Stimulated activated CD8-positive, alpha-beta memory T cell treated with anti-CD3 and anti-CD28 coated beads, Interleukin-4, amount 100 ng/mL, for 24 hours (primary cell): ENCODE results near the gene SUSD1.

Experiments
- DNase-seq: peaks from one replicate; pipeline ENCODE4 v3.0.0-alpha.2; 2020; ENCODE audit warnings: low read depth

SUSD1 gene

DNA sequence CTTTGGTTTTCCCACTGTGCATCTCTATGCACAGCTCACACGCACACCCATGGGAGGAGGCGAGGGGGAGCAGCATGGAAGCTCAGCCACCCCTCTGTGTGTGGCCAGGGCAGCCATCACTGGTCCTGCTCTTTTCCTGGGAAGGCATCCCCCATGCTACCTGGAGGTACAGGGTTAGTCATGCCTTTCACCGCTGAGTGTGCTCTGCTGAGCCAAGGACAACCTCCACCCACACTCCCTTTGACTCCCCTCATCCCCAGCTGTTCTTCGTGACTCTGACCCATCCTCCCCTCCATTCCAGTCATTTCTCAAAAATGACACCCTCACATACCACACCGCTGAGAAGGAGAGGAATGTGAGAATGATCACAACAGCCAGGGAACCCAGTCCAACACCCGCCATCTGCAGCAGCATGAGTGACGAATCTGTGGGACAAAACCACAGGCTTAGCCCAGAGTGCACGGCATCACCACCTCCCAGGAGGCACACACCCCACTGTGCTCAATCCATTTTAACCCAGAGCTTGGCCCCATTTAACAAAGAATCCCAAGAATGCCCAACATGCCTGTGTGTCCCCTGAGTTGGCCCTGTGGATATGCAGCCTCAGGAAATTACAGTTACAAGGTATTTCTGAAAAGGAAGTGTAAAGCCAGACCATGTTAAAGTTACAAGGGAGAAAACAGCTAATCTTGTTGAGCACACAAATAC, 133.4 kb downstream of the SUSD1 start:
- DNase-seq, result no peak

- no peak for DNase-seq
Measured at GRCh38 chr9:112041199-112041535, 133.9 kb downstream of the SUSD1 start.

DNA sequence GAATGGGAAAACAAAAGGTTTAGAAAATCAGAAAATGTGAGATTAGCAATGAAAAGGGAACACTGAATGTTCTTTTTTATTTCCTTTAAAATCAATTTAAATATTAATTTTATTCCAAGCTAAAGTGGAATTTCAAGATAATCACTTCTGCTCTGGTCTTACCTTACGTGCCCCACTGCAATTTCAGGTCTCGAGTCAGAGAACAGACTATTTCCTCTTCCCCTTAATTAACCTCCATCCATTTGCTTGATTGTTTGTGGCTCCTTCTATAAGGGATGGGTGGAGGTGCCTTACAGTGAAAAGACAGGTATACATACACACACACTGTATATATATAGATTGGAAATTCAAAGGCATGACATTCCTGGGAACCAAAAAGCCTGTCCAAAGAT, 137.1 kb downstream of the SUSD1 start:
- DNase-seq, result no peak

- peak; percentile 33 for DNase-seq
Measured at GRCh38 chr9:112037281-112038016, 137.6 kb downstream of the SUSD1 start.

- no peak for DNase-seq
Measured at GRCh38 chr9:112035166-112035826, 139.8 kb downstream of the SUSD1 start.

DNA sequence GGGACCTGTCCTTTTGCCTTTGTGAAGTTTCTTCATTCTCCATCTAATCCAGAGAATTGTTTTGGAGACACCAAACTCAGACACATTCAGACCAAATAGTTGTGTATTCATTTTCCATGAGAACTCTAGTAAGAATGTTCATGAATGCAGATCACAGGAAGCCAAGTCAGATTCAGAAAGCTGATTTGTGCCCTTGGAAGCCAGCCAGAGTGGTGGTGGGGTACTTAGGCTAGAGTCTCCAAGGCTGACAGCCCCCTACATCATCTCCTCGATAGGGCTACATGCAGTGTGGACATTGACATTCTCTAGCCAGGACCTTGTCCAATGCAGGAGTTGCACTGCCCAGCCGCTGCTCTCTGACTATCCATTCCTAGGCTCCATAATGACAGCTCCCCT, 140.9 kb downstream of the SUSD1 start:
- DNase-seq, result no peak

GRCh38 chr9:112033237-112034215, 141.6 kb downstream of the SUSD1 start:
- DNase-seq, result no peak

GRCh38 chr9:112032743-112033142, 142.4 kb downstream of the SUSD1 start:
- DNase-seq, result no peak

GRCh38 chr9:112032009-112032408, 143.1 kb downstream of the SUSD1 start:
- DNase-seq, result no peak

GRCh38 chr9:112031400-112031799, 143.7 kb downstream of the SUSD1 start:
- no peak for DNase-seq

- no peak for DNase-seq
Measured at GRCh38 chr9:112029921-112030444, 145.1 kb downstream of the SUSD1 start.

GRCh38 chr9:112028242-112029221, 146.6 kb downstream of the SUSD1 start:
- no peak for DNase-seq

DNA sequence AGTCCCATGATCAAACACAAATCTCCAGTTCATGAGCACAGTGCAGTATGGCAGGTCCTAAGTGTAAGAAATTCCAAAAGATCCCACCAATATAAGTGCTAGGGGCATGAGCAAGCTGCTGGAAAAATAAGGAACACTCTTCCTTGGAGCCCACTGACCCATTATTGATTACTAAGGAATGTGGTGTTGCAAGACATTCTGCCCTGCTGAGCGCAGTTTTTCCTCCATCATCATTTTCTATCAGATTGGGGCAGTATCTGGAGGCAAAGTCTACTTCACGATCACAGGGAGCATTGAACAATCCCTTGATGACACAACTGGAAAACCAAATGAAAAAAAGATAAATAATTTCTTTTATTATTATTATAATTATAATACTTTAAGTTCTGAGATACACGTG, 149.2 kb downstream of the SUSD1 start:
- DNase-seq, result no peak

DNA sequence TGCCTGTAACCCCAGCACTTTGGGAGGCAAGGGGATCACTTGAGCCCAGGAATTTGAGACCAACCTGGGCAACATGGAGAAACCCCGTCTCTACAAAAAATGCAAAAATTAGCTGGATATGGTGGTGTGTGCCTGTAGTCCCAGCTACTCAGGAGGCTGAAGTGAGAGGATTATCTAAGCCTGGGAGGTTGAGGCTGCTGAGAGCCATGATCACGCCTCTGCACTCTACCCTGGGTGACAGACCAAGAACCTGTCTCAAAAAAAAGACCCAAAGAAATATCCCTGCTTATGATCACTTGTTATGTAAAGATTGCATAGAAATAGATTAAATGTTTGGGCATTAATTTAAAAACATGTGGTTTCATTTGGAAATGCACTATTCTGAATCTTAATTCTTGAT, 153.4 kb downstream of the SUSD1 start:
- DNase-seq, result no peak

DNA sequence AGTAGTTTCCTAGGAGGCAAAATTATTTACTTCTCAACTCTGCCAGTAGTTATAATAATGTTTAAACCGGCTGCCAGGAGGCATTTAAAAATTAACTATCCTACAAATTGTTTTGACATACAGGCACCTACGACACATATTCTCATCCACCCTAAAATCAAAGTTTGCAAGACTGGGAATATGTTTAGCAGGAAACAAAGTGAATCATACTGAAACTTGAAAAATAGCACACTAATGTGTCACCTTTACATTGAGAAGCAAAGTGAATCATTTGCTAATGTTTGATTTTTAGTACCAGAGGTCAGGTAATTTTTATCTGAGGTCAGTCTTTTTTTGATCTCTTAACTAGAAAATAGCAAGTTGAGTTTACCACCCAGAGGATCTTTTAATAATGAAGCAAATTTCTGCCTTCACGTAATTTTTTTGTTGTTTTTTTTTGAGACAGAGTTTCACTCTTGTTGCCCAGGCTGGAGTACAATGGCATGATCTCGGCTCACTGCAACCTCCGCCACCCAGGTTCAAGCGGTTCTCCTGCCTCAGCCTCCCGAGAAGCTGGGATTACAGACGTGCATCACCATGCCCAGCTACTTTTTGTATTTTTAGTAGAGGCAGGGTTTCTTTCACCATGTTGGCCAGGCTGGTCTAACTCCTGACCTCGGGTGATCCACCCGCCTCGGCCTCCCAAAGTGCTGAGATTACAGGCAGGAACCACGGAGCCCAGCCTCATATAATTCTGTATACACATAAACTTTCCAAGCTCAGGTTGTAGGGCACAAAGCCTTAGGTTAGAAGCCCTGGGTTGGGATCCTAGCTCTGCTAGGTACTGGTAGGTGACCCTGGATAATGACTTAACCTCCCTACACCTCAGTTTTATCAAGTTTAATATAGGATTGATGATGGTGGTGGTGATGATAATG, 154.2 kb downstream of the SUSD1 start:
- no peak for DNase-seq

- no peak for DNase-seq
Measured at GRCh38 chr9:112017878-112018277, 157.2 kb downstream of the SUSD1 start.

GRCh38 chr9:112015736-112016135, 159.4 kb downstream of the SUSD1 start:
- DNase-seq, result no peak

- no peak for DNase-seq
Measured at GRCh38 chr9:112015149-112015548, 159.9 kb downstream of the SUSD1 start.

DNA sequence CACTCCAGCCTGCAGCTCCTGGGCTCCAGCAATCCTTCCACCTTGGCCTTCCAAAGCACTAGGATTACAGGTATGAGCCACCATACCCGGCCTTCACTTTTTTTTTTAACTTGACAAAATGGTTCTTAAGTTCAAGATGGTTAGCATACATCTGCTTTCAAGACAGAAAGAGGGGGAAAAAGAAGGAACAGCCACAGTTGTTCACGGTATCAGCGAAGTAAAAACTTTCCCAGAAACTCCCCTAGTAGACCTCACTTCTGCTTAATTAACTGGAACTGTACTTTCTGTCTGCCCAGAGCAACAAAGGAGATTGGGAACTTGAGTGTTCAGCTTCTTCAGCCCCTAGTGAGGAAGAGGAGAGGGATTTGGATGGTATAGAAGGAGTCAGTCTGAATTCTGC, 161.8 kb downstream of the SUSD1 start:
- DNase-seq, result no peak
